ENCODE results near the gene EIF3D.
A peak's percentile ranks its signal among the peaks of the same experiment; 100 is the strongest.

The EIF3D gene

DNA sequence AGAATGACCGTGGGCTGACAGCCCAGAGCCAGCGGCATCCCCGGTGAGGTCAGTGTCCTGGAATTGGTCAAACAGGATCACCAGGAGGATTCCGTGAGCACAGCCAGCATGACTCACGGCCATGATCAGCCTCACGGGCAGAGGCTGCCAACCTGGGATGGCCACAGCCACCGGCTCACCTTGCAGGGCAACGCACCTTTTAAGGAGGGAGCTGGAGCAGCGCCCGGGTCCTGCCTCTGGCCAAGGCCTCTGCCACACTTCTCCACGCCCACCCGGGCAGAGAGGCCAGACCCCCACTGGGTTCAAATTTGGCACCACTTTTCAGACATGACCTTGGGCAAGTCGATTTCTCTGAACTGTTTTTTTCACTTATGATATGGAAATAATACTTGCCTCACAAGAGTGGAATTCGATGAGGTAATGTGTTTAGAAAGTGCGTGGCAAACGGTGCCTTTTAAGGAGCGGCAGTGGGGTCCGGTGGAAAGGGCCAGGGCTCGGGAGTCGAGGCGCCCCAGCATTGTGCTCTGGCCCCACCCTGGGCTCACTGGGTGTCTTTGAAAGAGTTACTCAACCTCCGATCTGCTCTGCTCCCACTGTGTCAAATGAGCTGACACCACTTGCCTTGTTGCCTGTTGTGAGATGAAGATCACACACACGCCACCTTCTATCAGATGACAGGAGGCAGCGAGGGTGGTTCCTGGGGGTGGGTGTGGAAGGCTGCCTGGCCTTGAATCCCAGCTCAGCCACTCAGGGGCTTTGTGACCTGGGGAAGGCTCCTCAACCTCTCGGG, 63.5 kb downstream of the EIF3D start:
- TF ChIP-seq TCF12 (IDR thresholded peaks at IDR 0.05; ENCODE audit: low read depth) (peak; percentile 97), FOXM1 (IDR thresholded peaks at IDR 0.05; ENCODE audit: borderline replicate concordance, low read depth) (peak; percentile 92), ZBTB7A (IDR thresholded peaks at IDR 0.05; ENCODE audit: low read depth) (peak; percentile 59), CEBPB (IDR thresholded peaks at IDR 0.05) (peak; percentile 71), RAD21 (IDR thresholded peaks at IDR 0.05; ENCODE audit: low read depth) (peak; percentile 30), YY1 (IDR thresholded peaks at IDR 0.05; ENCODE audit: low read depth) (peak; percentile 78), EP300 (IDR thresholded peaks at IDR 0.05; ENCODE audit: borderline replicate concordance) (peak; percentile 95), NFIC (IDR thresholded peaks at IDR 0.05) (peak; percentile 97), TEAD4 (IDR thresholded peaks at IDR 0.05) (peak; percentile 92), EGR1 (IDR thresholded peaks at IDR 0.05) (no peak), TAF1 (IDR thresholded peaks at IDR 0.05; ENCODE audit: low read depth) (0 out of 2 replicates have a peak, but pooled peaks have one; percentile 24), CREB1 (IDR thresholded peaks at IDR 0.05; ENCODE audit: low read depth) (peak; percentile 25; the same call in 1 of the 2 replicates)
- TF ChIP-seq, protein P1, sequence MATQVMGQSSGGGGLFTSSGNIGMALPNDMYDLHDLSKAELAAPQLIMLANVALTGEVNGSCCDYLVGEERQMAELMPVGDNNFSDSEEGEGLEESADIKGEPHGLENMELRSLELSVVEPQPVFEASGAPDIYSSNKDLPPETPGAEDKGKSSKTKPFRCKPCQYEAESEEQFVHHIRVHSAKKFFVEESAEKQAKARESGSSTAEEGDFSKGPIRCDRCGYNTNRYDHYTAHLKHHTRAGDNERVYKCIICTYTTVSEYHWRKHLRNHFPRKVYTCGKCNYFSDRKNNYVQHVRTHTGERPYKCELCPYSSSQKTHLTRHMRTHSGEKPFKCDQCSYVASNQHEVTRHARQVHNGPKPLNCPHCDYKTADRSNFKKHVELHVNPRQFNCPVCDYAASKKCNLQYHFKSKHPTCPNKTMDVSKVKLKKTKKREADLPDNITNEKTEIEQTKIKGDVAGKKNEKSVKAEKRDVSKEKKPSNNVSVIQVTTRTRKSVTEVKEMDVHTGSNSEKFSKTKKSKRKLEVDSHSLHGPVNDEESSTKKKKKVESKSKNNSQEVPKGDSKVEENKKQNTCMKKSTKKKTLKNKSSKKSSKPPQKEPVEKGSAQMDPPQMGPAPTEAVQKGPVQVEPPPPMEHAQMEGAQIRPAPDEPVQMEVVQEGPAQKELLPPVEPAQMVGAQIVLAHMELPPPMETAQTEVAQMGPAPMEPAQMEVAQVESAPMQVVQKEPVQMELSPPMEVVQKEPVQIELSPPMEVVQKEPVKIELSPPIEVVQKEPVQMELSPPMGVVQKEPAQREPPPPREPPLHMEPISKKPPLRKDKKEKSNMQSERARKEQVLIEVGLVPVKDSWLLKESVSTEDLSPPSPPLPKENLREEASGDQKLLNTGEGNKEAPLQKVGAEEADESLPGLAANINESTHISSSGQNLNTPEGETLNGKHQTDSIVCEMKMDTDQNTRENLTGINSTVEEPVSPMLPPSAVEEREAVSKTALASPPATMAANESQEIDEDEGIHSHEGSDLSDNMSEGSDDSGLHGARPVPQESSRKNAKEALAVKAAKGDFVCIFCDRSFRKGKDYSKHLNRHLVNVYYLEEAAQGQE (IDR thresholded peaks at IDR 0.05; ENCODE audit: low read depth): no peak
- TF ChIP-seq, protein P2, sequence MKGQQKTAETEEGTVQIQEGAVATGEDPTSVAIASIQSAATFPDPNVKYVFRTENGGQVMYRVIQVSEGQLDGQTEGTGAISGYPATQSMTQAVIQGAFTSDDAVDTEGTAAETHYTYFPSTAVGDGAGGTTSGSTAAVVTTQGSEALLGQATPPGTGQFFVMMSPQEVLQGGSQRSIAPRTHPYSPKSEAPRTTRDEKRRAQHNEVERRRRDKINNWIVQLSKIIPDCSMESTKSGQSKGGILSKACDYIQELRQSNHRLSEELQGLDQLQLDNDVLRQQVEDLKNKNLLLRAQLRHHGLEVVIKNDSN (IDR thresholded peaks at IDR 0.05): peak; percentile 51
- TF ChIP-seq, protein P3, sequence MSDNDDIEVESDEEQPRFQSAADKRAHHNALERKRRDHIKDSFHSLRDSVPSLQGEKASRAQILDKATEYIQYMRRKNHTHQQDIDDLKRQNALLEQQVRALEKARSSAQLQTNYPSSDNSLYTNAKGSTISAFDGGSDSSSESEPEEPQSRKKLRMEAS (IDR thresholded peaks at IDR 0.05): no peak; the same call in 1 of the 2 replicates

DNA sequence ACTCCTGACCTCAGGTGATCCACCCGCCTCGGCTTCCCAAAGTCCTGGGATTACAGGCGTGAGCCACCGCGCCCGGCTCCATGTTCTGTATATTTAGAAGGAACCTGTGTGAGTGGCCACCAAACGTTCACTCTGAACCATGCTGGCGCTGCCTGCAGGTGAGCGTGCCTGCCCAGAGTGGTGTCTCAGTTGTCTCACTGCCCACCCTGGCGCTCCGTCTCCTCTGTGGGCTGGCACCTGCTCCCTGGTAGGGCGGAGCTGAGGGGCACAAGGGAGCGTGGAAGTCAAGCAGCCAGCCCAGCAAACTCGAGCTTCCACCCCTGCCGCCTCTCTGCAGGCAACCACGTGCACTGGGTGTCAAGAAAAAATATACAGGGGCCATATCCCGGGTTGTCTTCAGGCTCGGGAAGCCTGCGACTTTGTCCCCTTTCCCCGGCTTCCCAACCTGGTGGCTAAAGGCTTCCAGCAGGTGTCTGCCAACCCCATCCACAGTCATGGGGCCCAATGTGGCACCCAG, 64.2 kb downstream of the EIF3D start:
- TF ChIP-seq, protein P3 (IDR thresholded peaks at IDR 0.05): peak; percentile 63; the same call in 1 of the 2 replicates
- TF ChIP-seq, protein P2 (IDR thresholded peaks at IDR 0.05): no peak

DNA sequence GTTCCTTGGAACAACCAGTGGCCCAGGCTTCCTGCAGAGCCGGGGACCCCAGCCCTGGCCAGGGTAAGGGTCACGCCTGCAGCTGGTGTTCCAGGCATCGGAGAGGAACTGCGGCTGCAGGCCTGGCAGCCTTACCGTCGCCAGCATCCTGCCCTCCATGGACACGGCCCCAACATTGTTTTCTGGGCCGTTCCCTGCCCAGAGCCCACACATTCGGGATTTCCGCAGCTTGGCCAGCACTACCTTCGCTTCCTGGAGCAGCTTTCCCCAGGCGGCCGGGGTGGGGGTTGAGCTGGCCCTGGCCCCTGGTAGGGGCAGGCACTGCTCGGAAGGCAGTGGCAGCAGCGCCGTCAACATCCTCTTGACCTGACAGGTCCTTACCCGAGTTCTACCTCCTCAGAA, 65.2 kb downstream of the EIF3D start:
- TF ChIP-seq CEBPB (IDR thresholded peaks at IDR 0.05): no peak
- TF ChIP-seq, protein P3 (IDR thresholded peaks at IDR 0.05): no peak
- TF ChIP-seq, protein P2 (IDR thresholded peaks at IDR 0.05): no peak
- no peak for TF ChIP-seq TAF1 (IDR thresholded peaks at IDR 0.05; ENCODE audit: low read depth)
- no peak for TF ChIP-seq TEAD4 (IDR thresholded peaks at IDR 0.05)
- no peak for TF ChIP-seq FOXM1 (IDR thresholded peaks at IDR 0.05; ENCODE audit: borderline replicate concordance, low read depth)
- TF ChIP-seq RAD21 (IDR thresholded peaks at IDR 0.05; ENCODE audit: low read depth): no peak
- no peak for TF ChIP-seq CREB1 (IDR thresholded peaks at IDR 0.05; ENCODE audit: low read depth)
- TF ChIP-seq EP300 (IDR thresholded peaks at IDR 0.05; ENCODE audit: borderline replicate concordance): no peak
- no peak for TF ChIP-seq ZBTB7A (IDR thresholded peaks at IDR 0.05; ENCODE audit: low read depth)
- TF ChIP-seq EGR1 (IDR thresholded peaks at IDR 0.05): no peak
- no peak for TF ChIP-seq NFIC (IDR thresholded peaks at IDR 0.05)

DNA sequence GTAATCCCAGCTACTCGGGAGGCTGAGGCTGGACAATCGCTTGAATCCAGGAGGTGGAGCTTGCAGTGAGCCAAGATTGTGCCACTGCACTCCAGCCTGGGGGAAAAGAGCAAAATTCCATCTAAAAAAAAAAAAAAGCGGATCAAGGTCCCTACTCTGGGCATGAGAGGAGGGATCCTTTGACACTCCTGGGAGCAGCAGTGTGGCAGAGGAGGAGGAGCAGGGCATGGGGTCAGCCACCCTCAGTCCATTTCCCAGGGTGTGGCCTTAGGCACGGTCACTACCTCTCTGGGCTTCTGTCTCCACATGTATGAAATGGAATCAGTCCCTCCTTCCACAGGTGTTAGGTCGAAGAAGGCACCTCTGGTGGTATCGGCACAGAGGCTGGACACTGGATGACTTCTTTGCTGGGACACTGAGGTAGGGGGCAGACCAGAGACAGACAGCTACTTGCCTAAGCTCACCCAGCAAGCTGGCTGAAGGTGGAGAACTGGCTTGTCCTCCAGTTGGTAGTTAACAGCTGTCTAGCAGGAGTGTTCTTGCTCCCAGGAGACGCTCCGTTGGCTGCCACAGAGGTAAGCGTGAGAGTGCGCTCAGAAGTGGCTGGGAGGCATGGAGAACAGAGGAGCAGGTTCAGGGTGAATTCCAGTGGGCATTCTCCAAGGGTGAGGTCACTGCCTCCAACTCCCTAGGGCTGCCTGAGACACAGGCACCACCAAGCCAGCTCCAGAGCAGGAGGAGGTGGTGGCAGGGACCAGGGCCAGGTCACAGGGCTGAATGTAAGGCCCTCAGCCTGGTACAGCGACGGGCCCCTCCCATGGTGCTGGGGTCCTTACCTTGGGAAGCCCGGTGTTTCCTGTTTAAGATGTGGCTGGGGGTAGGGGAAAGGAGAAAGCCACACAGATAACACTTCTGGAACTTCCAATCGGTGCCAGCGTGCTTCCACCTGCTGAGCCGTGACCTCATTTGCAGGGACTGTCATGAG, 67.0 kb downstream of the EIF3D start:
- TF ChIP-seq YY1 (IDR thresholded peaks at IDR 0.05; ENCODE audit: low read depth): peak; percentile 51
- TF ChIP-seq FOXM1 (IDR thresholded peaks at IDR 0.05; ENCODE audit: borderline replicate concordance, low read depth): peak; percentile 72; the same call in 1 of the 2 replicates
- TF ChIP-seq, protein P1 (IDR thresholded peaks at IDR 0.05; ENCODE audit: low read depth): no peak
- TF ChIP-seq RAD21 (IDR thresholded peaks at IDR 0.05; ENCODE audit: low read depth): peak; percentile 39
- TF ChIP-seq, protein P3 (IDR thresholded peaks at IDR 0.05): peak; percentile 88
- TF ChIP-seq CREB1 (IDR thresholded peaks at IDR 0.05; ENCODE audit: low read depth): no peak
- TF ChIP-seq TEAD4 (IDR thresholded peaks at IDR 0.05): peak; percentile 99
- peak; percentile 84 for TF ChIP-seq NFIC (IDR thresholded peaks at IDR 0.05)
- TF ChIP-seq CEBPB (IDR thresholded peaks at IDR 0.05): peak; percentile 29; the same call in 1 of the 2 replicates
- TF ChIP-seq ZBTB7A (IDR thresholded peaks at IDR 0.05; ENCODE audit: low read depth): no peak
- TF ChIP-seq, protein P2 (IDR thresholded peaks at IDR 0.05): no peak; the same call in 1 of the 2 replicates
- peak; percentile 36; the same call in 1 of the 2 replicates for TF ChIP-seq TAF1 (IDR thresholded peaks at IDR 0.05; ENCODE audit: low read depth)
- TF ChIP-seq TCF12 (IDR thresholded peaks at IDR 0.05; ENCODE audit: low read depth): peak; percentile 89
- peak; percentile 92 for TF ChIP-seq EP300 (IDR thresholded peaks at IDR 0.05; ENCODE audit: borderline replicate concordance)
- TF ChIP-seq EGR1 (IDR thresholded peaks at IDR 0.05): no peak
